GM12873 (cell line): Measurements from ENCODE around the gene AGER.

Experiments
- CTCF ChIP-seq: IDR thresholded peaks from 2 replicates; pipeline ENCODE4 v1.5.1; 2012; ENCODE audit warnings: low read depth, mild to moderate bottlenecking, moderate library complexity, low read length, control low read depth; ENCODE audit not compliant: insufficient read depth; ENCODE audit errors: missing control alignments

AGER gene

DNA sequence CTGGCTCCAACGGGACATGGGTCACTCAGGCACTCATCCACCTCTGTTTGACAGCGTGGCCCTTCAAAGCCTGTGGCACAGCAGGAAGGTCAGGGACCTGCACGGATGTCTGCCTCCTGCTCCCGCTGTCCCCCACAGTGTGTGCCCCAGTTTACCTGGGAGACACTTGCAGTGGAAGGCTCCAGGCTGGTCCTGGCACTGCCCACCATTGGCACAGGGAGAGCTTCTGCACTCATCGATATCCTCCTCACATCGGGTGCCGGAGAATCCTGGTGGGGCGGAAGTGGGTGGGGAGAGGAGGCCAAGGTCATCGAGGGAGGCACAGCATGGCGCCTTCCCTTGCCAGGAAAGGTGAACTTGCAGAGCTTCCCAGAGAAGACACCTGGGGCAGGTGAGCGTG is 32.9 kb upstream of the AGER start:
- TF ChIP-seq CTCF: no peak

- no peak for TF ChIP-seq CTCF
Observed at GRCh38 chr6:32216285-32216684, 32.2 kb upstream of the AGER start.

- TF ChIP-seq CTCF: no peak
Observed at GRCh38 chr6:32215617-32216016, 31.6 kb upstream of the AGER start.

- no peak for TF ChIP-seq CTCF
Observed at GRCh38 chr6:32214126-32214525, 30.1 kb upstream of the AGER start.

- no peak for TF ChIP-seq CTCF
Observed at GRCh38 chr6:32213649-32214048, 29.6 kb upstream of the AGER start.

- TF ChIP-seq CTCF: no peak
Observed at GRCh38 chr6:32212076-32212760, 28.2 kb upstream of the AGER start.

- TF ChIP-seq CTCF: no peak
Observed at GRCh38 chr6:32210191-32210601, 26.1 kb upstream of the AGER start.
